CD4-positive, alpha-beta T cell treated with Interleukin-15 for 1 hour (primary cell): ENCODE data around the gene ATP6V0B.

ENCODE experiments used
- DNase-seq: peaks from one replicate; pipeline ENCODE4 v3.0.0-alpha.2; 2020

ATP6V0B gene

DNA sequence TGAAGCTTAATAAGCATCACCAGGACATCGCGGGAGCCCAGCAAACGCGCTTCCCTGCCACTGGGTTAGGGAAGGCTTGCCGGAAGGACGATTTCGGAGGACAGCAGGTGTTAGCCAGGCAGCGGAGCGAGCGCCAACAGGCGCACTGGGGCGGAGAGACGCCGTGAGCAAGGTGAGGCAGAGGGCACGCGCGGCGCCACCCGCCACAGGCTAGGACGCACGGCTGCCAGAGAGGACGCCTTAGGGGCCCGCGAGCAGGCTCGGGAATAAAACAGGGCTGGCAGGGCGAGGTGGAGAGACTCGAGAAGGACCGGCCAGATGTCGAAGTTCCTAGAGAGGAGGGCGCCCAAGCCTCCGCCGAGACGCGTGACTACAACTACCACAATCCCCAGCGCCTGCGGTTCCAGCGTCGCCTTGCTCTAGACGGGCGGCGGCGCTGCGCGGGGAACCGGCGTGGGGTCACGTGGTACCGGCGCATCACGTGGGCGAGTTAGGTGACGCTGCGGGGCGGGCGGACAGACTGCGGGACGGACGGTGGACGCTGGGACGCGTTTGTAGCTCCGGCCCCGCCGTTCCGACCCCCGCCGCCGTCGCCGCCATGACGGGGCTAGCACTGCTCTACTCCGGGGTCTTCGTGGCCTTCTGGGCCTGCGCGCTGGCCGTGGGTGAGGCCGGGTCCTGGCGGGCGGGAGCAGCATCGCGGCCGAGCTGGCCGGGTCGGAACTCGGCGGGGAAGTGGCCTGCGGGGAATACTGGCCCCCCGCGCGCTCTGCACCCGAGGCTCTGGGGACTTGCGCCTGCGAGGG lies at the start of gene ATP6V0B:
TSS of gene ATP6V0B (plus strand) at position 518 of the 806 bp plus-strand sequence. CDS start at position 599, 81 bp downstream.
- DNase-seq, result peak; percentile 90

DNA sequence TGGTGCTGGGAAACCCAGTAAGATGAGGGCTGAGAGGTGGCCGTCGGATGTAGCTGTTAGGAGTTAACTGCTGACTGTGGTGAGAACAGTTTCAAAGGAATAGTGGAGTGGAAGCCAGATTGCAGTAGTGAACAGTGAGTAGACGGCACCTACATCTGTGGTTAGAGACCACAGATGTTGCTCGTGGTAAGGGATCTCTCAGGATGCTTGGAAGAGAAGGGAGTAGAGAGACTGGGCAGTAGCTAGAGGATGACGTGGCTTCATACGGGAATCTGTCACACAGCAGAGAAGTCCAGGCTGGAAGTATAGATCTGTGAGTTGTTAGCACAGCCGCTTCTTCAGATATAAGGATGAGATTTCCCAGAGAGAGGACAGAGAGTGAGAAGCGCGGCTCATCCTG lies 48.9 kb upstream of the ATP6V0B start:
- no peak for DNase-seq

DNA sequence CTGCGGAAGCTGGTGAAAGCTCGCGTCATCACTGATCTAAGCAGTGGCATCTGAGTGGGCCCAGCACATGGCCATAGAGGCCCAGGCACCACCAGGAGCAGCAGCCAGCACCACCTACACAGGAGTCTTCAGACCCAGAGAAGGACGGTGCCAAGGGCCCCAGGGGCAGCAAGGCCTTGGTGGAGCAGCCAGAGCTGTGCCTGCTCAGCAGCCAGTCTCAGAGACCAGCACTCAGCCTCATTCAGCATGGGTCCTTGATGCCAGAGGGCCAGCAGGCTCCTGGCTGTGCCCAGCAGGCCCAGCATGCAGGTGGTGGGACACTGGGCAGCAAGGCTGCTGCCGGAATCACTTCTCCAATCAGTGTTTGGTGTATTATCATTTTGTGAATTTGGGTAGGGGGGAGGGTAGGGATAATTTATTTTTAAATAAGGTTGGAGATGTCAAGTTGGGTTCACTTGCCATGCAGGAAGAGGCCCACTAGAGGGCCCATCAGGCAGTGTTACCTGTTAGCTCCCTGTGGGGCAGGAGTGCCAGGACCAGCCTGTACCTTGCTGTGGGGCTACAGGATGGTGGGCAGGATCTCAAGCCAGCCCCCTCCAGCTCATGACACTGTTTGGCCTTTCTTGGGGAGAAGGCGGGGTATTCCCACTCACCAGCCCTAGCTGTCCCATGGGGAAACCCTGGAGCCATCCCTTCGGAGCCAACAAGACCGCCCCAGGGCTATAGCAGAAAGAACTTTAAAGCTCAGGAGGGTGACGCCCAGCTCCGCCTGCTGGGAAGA lies 44.4 kb upstream of the ATP6V0B start:
- DNase-seq, result no peak

DNA sequence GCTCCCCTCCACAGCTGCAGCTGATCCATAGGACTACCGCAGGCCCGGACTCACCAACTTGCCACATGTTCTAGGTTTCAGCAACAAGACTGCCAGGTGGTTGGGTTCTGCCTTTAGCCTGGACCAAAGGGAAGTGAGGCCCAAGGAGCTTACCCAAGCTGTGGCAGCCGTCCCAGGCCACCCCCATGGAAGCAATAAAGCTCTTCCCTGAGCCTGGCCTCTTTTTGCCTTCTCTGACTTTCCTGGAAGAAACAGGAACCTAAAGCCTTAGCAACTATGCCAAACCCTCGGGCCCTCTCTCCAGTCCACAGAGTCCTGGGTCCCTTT lies 43.8 kb upstream of the ATP6V0B start:
- DNase-seq, result no peak

DNA sequence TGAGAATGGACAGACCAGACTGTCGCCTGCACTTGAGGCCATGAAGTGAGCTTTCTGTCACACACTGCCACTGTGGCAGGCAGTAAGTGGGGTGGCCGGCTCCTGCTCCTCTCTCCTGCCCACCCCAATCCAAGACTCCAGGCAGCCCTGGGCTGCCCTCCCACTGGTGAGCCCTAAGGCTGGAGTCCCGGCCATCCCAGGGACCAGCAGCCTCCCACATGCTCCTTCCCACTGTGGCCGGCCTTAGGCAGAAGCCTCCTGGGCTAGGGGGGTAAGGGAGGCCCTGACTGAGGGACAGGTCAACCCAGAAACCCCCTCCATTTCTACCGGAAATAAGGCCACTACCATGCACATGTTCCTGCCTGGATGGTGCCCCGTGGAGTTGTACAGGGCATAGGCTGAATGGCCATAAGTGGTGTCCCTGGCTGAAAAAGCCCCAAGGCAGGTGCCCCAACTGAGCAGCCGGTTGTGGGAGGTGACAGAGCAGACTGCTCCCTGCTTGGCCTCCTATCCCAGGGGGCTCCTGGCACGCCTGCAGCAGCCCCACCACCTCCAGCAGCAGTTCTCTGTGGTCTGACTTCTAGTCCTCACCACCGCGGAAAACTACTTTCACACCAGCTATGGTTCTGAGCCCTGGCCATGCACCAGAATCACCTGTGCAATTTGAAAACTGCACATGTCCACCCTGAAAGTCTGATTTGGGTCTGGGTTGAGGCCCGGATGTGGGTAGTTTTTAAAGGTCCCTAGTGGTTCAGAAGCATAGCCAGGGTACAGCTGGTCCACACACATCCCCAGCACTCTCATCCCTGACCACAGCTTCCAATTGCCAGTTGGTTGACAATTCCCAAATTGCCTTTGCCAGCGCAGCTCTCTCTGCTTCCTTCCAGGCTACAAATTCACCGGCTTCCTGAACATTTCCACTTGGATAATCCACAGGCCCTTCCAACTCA lies 42.8 kb upstream of the ATP6V0B start:
- no peak for DNase-seq

DNA sequence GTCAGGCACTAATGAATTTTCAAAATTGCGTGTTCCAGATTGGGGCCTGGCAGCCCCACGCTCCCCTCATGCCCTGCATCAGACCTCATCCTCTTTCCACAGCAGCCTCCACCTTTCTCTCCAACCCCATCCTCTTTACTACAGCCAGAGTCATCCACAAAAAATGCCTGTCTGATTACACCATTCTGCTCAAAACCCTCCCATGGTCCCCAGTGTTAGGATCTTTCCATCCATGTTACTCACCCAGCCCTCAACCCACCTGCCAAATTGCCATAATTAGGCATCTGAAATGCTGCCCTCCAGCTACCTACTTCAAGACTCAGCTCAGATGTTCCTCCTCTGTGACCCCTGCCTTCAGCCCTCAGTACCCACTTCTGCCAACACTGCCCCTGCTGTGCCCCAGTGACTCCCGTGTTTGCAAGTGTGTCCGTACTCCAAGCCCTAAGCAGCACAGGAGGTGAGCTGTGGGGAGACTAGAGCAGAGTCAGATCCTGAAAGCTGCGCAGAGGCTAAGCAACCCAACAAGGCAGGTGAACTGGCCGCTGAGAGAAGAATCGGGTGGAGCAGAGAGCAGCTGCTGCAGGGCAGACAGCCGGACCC lies 41.9 kb upstream of the ATP6V0B start:
- no peak for DNase-seq

DNA sequence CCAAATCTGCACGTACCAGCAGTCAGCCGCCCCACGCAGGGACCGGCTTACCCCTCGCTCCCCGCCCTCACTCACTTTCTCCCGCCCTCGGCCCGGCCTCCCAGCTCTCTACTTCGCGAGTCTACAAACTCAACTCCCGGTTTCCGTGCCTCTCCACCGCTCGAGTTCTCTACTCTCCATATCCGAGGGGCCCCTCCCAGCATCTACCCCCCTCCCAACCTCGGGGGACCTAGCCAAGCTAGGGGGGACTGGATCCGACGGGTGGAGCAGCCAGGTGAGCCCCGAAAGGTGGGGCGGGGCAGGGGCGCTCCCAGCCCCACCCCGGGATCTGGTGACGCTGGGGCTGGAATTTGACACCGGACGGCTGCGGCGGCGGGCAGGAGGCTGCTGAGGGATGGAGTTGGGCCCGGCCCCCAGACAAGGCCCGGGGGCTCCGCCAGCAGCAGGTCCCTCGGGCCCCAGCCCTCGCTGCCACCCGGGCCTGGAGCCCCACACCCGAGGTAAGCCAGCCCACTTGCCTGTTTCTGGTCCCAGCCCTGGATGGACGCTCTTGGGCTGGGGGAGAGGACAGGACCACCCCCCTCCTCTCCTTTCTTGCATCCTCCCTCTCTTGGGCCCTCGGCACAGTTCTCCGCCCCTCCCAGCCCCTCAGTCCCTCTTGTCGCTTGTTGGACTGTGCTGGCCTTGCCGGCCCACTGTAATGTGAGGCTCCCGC lies 41.2 kb upstream of the ATP6V0B start, which contains the start of gene ARTN:
TSS of gene ARTN (plus strand) at position 416 of the 715 bp plus-strand sequence. CDS start 1,856 bp downstream, outside the sequence.
- DNase-seq, result no peak

DNA sequence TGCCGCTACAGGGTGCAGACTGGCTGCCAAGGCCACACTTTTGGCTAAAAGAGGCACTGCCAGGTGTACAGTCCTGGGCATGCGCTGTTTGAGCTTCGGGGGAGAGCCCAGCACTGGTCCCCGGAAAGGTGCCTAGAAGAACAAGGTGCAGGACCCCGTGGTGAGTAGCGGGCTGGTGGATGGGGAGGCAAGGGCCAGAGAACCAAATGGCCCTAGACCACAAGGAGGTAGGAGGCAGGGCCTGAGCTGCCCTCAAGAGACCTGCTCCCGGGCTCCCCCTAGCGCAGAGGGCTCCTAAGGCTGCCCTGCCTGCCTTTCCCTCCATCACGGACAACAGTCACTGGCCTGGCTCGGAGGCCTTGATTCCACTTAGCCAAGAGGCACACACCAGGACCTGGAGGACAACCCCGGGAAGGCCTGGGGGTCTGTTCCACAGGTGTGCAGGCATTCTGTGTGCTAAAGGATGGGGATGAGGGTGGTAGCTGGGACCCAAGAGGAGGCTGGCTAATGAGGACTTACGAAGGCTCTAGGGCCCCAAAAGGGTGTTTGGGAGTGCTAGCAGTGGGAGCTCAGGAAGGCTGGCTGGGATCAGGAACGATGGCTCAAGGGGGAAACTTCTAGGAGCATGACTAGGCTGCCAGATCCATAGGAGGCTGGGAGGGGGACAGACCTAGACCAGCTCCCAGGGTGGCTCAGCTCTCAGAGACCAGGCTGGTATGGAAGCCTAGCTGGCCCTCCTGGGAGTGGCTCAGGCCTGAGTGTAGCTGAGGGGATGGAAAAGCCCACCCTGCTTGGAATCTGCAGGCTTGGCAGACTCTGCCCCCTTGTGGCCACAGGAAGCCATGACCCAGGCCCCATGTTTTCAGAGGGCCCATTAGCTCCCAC lies 40.4 kb upstream of the ATP6V0B start:
- peak; percentile 56 for DNase-seq

DNA sequence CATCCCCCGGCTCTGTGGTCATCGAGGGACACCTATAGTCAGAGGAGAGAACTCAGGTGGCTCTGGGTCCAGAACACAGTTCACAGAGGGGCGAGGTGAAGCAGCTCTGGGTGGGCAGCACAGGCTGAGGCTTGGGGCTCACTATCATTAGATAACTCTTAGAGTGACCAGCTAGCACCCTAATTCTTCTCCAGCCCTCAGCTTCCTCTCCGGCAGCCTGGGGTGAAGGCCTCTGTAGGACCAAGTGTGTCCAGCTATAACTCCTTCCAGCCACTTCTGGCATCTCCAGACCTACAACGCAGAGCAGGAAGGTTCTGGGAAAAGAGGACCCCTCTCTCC lies 39.8 kb upstream of the ATP6V0B start:
- DNase-seq, result no peak

DNA sequence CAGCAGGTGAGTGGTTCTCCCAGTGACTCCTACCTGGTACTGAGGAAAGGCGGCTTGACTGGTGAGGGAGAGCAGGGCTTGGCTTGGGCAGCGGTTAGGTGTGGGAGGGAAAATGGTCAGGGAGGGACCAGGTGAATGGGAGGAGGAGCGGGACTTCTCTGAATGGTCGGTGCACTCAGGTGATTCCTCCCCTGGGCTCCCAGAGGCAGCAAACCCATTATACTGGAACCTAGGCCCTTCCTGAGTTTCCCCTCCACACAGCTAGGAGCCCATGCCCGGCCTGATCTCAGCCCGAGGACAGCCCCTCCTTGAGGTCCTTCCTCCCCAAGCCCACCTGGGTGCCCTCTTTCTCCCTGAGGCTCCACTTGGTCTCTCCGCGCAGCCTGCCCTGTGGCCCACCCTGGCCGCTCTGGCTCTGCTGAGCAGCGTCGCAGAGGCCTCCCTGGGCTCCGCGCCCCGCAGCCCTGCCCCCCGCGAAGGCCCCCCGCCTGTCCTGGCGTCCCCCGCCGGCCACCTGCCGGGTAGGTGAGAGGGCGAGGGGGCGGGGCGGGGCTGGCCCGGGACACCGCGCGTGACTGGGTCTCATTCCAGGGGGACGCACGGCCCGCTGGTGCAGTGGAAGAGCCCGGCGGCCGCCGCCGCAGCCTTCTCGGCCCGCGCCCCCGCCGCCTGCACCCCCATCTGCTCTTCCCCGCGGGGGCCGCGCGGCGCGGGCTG lies 38.9 kb upstream of the ATP6V0B start:
- DNase-seq, result no peak

DNA sequence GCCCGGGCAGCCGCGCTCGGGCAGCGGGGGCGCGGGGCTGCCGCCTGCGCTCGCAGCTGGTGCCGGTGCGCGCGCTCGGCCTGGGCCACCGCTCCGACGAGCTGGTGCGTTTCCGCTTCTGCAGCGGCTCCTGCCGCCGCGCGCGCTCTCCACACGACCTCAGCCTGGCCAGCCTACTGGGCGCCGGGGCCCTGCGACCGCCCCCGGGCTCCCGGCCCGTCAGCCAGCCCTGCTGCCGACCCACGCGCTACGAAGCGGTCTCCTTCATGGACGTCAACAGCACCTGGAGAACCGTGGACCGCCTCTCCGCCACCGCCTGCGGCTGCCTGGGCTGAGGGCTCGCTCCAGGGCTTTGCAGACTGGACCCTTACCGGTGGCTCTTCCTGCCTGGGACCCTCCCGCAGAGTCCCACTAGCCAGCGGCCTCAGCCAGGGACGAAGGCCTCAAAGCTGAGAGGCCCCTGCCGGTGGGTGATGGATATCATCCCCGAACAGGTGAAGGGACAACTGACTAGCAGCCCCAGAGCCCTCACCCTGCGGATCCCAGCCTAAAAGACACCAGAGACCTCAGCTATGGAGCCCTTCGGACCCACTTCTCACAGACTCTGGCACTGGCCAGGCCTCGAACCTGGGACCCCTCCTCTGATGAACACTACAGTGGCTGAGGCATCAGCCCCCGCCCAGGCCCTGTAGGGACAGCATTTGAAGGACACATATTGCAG lies 38.2 kb upstream of the ATP6V0B start:
- DNase-seq, result no peak

DNA sequence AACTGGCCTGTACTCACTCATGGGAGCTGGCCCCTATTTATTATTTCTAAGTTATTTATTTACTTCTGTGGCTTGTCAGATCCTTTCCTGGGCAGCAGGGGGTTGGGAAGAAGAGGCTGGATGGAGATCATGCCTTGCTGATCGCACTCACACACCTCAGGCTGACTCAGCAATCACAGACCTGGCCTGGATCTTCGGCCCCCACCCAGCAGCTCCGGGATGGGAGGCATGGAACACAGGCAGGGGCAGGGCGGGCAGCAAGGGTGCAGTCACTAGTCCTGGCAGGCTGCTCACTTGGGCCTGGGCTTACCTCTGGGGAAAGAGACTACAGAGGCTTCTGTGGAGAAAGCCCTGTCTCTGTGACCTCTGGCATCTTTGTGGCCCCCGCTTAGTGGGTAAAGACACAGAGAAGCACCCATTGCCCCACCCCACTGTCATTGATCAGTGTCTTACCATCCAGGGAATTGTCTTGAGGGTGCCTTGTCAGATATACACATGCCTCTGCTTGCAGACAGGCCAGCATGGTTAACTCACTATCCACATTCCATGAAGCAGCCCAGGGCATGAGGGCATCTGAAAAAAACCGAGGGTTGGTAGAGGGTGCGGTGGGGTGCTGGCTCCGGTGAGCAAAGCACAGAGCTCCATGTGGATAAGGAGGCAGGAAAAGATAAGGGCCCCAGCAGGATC lies 37.4 kb upstream of the ATP6V0B start:
- no peak for DNase-seq

DNA sequence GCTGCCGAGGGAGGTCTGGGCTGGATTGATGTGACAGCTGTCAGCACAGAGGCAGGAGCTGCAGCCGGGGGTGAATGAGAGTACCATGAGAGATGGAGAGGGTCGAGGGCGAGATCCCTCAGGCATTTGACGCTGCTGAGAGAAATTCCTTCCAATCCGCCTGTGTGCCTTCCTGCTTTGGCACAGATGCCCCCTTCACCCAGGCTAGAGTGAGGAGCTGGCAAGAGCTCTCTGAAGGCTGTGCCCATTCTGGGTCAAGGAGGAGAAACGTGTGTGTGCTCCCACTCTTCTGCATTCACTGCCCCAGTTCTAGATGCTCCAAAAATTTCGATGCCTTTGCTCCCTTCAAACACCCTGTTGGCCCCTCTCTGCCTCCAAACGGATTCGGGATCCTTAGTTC lies 36.4 kb upstream of the ATP6V0B start:
- no peak for DNase-seq

DNA sequence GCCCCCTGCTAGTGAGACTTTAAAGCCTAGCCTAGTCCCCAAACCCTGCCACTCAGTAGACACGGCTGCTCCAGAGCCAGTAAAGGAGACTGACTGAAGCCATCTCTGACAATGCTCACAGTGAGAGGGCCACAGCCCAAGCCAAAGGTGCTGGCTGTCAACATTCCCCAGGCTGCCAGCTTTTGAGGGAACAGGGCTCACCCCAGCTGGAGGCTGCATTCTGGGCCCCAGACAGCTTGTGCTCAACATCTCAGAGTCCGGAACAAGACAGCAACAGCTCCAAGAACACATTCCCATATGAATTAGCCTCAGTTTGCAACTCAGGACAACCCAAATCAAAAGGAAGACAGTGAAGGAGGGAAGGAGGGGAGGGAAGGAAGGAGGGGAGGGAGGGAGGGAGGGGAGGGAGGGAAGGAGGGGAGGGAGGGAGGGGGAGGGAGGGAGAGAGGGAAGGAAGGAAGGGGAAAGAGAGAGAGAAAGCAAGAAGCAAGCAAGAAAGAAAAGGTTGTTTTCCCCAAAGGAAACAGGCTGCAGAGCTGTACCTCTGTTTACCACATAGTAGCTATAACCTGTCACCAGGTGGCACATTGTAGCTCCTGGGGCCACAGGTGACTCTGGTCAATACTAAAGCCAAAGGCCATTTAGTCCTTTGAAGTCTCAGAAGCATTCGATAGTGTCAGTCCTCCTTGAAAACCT lies 35.7 kb upstream of the ATP6V0B start:
- no peak for DNase-seq

DNA sequence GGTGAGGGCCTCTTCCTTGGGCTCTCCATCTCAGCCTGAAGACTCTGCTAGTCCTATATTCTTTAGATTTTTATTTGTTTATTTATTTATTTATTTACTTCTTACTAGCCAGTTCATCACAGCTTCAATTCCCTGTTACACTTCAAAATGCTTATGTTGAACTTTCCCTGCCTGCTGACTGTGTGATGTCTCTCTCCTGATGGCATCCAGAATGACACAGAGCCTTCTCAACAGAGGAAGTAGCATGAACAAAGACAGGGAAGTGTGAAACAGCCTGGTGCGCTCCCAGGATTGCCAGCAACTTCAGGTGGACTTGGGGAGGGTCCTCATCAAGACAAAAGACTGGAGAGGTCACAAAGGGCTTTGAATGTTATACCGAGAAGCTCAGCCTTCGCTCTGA lies 32.3 kb upstream of the ATP6V0B start:
- no peak for DNase-seq

DNA sequence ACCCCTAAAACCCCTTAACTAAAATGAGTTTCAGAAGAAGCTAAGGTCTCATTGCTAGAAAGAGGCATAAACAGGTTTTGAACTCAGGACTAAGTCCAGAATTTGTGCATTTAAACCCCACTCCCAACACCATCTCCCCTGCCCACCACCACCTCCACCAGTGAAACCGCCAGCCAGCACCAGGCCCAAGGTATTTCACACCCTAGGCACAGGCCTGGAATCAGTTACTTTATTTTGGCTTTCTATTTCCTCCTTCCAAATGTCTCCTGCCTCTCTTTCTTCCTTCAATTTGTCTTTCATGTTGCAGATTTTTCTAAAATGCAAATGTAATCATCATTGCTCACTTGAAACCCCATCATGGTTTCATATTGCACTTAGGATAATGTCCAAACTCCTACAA lies 29.9 kb upstream of the ATP6V0B start:
- no peak for DNase-seq

DNA sequence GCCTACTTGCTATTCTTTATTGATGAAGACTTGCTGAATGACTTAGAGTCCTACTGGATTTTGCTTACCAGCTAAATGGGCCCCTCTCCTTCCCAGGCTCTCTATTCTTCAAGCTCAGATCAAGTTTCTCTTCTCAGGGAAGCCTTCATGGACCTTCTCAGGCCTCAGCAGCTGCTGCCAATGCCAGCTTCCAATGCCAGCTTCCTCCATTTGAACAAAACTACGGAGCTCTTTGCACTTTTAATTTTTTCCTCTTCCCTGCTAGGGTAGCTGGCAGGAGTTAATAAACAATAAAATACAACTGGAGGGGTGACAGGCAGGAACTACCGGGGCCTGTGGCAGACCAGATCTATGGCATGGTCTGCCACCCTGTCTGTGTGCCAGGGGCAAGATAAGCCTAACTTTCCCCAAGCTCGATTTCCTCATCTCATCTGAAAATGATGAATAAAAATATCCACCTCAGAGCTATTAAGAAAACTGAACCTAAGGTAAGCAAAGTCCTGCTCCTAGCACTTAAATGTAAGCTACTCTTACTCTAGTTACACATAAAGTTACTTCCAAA lies 29.0 kb upstream of the ATP6V0B start:
- DNase-seq, result no peak
